Peyer's patch (tissue), 4 donors: ENCODE results near the gene XRCC2. TPM values are rescaled to one million over a fixed set of nuclear protein-coding genes. Genes with fewer than 3 reads are reported as not detected.

Experiments
- DNase-seq, 3 donors: peaks; one replicate each; pipeline ENCODE4 v3.0.0-alpha.2; 2017 to 2019
- H3K27ac ChIP-seq, 4 donors: fragments of 200-600 bp; sonication (generic); one replicate each; pipeline ENCODE4 v1.5.1; 2016 to 2019
- H3K27me3 ChIP-seq, 2 donors: fragments of 200-600 bp; sonication (generic); one replicate each; pipeline ENCODE4 v1.5.1; 2019
- H3K36me3 ChIP-seq, 3 donors: fragments of 200-600 bp; sonication (generic); one replicate each; pipeline ENCODE4 v1.5.1; 2016 to 2019
- H3K4me1 ChIP-seq, 4 donors: fragments of 200-600 bp; sonication (generic); one replicate each; pipeline ENCODE4 v1.5.1; 2016 to 2019
- H3K4me3 ChIP-seq, 4 donors: fragments of 200-600 bp; sonication (generic); 1 replicate in 3 of 4; 2 replicates in 1 of 4; pipeline ENCODE4 v1.5.1; 2016 to 2019; ENCODE audit warnings: mild to moderate bottlenecking in 1 of 4
- H3K9me3 ChIP-seq, 4 donors: fragments of 200-600 bp; sonication (generic); one replicate each; pipeline ENCODE4 v1.5.1; 2016 to 2019; ENCODE audit warnings: mild to moderate bottlenecking in 1 of 4
- CTCF ChIP-seq, 6 experiments: fragments of 450-650 bp in 4 of 6; fragments of 200-600 bp in 2 of 6; sonication (generic) in 1 of 6; IDR thresholded peaks; one replicate each; pipeline ENCODE4 v1.5.1; 2017 to 2019; ENCODE audit warnings: antibody characterized with exemption in 6 of 6, mild to moderate bottlenecking in 3 of 6, moderate library complexity in 1 of 6
- POLR2A ChIP-seq, 2 donors: fragments of 450-650 bp; IDR thresholded peaks; one replicate each; pipeline ENCODE4 v1.5.1; 2017; ENCODE audit warnings: antibody characterized with exemption in 2 of 2, mild to moderate bottlenecking in 2 of 2, moderate library complexity in 2 of 2
- small RNA-seq, 2 donors: library from RNA; depleted of rRNA; stranded (forward); fragments of <200 nt; gene quantifications; one replicate each; pipeline ENCODE3, GENCODE V24; 2016
- total RNA-seq, 4 donors: library from RNA; depleted of rRNA; stranded (reverse); fragments of >200 nt; gene quantifications; one replicate each; pipeline ENCODE4 v1.1.0, GENCODE V29; 2016

The XRCC2 gene
- total RNA-seq, 4 donors from 2014 or later: 1.2 to 10.7 (median 1.8) TPM

- DNase-seq: peak in 1 of 3 donors; percentile 14
- H3K27ac ChIP-seq: no peak overlapping the region
- no peaks in the 10 kb centered on the region for H3K9me3 ChIP-seq
- H3K27me3 ChIP-seq: no peaks in the 10 kb centered on the region
- no peaks in the 10 kb centered on the region for H3K36me3 ChIP-seq
- no peaks in the 10 kb centered on the region for H3K4me1 ChIP-seq
- TF ChIP-seq POLR2A (IDR thresholded peaks at IDR 0.05): no peak
- no peak for TF ChIP-seq CTCF (IDR thresholded peaks at IDR 0.05)
- no peak overlapping the region for H3K4me3 ChIP-seq
Measured at GRCh38 chr7:152596824-152597223, 79.1 kb downstream of the XRCC2 start.

Small RNA genes lying within 50 kb of the gene (small RNA-seq; reads per million reads assigned to genes)
- gene RF00568: 0 reads per million in 2 donors

Other genes starting within 250 kb of the XRCC2 start
- 100 to 1,000 TPM in 3 of 4 donors, 10 to 100 TPM in 1; 84.2 to 185 (median 111) TPM for gene KMT2C, start 240.1 kb downstream of the XRCC2 start, total RNA-seq
- 10 to 100 TPM in 2 of 4 donors, 1 to 10 TPM in 2; 1.8 to 27.2 (median 9.6) TPM for gene ACTR3B, start 83.6 kb upstream of the XRCC2 start, total RNA-seq